GM12874 (cell line): Measurements from ENCODE around the gene FGD3.

Experiments
- TF ChIP-seq, protein P1 (sequence below): IDR thresholded peaks from 2 replicates; pipeline ENCODE4 v1.5.1; 2011; ENCODE audit warnings: low read depth, mild to moderate bottlenecking, control low read depth, low read length, moderate library complexity; ENCODE audit not compliant: insufficient read depth

The FGD3 gene

DNA sequence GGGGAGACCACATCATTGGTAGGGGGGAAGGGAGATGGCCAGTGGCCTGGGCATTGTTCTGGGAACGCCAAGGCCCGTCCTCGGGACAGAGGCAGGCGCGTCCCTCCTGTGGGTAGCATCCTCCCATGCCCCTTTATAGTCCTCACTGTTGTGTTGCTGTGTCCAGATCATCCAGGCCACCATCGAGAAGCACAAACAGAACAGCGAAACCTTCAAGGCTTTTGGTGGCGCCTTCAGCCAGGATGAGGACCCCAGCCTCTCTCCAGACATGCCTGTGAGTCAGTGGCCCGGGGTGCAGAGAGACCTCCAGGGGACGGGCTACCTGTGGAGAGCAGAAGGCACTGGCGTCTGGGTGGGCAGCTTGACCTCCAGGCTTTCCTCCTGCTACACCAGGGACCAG lies 72.8 kb downstream of the FGD3 start:
- TF ChIP-seq, protein P1, sequence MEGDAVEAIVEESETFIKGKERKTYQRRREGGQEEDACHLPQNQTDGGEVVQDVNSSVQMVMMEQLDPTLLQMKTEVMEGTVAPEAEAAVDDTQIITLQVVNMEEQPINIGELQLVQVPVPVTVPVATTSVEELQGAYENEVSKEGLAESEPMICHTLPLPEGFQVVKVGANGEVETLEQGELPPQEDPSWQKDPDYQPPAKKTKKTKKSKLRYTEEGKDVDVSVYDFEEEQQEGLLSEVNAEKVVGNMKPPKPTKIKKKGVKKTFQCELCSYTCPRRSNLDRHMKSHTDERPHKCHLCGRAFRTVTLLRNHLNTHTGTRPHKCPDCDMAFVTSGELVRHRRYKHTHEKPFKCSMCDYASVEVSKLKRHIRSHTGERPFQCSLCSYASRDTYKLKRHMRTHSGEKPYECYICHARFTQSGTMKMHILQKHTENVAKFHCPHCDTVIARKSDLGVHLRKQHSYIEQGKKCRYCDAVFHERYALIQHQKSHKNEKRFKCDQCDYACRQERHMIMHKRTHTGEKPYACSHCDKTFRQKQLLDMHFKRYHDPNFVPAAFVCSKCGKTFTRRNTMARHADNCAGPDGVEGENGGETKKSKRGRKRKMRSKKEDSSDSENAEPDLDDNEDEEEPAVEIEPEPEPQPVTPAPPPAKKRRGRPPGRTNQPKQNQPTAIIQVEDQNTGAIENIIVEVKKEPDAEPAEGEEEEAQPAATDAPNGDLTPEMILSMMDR = no peak

DNA sequence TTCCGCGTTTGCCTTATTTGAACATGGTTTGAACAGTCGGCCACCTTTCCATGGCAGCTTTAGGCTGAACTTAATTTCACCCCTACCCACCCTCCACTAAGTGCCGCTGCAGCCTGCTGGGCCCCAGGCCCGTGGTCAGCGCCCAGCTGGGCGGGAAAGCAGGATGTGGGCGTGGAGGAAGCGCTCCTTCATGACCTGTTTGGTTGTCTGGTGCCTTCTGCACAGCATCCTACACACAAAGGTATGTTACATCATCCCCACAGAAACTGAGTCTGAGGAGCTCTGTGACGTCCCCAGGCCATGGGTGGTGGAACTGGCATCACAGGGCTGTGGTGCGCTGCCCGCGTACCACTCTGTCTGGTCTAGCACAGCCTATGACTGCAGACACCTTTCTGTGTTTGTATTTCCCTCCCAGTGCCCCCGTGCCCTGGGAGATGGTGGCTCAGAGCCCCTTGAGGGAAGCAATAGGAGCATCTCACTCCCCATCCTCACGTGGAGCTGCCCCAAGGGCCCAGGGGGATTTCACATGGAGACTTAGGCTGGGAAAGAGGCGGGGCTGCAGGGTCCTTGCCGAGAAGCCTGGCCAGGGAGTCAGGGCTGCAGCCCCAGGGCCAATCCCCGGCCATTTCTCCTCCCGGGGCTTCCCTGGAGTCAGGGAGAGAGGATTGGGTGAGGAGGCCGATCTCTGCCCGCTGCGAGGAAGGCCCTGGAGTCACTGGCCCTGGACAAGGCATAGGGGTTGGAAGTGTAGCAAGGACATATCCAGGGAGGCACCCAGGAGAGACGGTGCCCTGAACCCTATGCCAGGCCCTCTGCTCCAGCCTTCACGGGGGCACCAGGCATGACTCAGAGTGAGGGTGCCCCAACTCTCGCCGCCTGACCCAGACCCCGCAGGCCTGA lies 73.7 kb downstream of the FGD3 start:
- TF ChIP-seq, protein P1 = no peak

DNA sequence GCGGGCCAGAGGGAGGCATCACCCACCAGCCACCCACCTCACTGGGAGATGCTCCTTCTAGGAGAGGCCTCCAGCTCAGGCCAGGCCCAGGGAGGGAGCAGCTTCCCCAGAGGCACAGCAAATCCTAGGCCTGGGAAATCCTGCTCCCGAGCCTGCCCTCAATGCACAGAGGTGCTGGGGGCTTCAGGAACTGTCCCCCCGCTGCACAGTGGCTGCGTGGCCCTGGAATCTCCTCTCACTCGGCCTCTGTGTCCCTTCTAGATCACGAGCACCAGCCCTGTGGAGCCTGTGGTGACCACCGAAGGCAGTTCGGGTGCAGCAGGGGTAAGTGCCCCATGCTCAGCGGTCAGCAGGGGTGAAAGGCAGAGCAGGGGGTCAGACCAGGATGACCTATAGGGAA lies 74.7 kb downstream of the FGD3 start:
- TF ChIP-seq, protein P1 = no peak

DNA sequence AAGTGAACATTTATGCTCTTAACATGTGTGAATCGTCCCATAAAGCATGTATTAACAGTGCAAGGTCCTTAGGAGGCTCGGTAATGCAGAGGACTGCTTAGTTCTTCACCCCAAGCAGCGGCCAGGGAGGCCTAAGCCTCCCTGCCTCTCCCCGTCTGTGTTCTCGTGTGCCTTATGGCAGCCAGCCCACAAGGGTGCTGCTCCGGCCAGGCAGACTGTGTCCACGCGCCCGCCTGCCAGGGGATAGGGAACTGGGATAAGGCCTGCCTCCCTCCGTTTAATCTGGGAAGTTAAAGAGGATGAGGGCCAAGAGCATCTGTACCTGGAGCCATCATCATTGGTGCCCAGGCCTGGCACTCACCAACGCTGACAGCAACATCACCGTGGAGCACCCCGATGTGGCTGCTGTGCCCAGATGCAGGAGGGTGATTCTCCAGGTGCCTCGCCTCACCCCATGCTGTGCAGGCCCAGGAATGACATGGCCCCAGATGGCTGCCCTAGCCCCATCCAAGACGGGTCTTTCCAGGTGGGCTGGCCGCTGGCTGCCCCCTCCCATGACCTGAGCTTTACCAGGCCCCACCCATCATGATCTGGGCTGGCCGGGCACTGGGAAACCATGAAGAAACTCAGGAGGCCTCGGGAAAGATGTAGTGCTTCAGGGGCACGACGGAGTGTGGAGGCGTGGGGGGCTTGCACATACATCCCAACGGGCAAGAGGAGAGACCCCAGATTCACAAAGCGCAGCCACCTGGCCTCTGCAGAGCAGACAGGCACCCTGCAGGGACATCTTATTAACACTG lies 75.6 kb downstream of the FGD3 start:
- TF ChIP-seq, protein P1 = no peak

DNA sequence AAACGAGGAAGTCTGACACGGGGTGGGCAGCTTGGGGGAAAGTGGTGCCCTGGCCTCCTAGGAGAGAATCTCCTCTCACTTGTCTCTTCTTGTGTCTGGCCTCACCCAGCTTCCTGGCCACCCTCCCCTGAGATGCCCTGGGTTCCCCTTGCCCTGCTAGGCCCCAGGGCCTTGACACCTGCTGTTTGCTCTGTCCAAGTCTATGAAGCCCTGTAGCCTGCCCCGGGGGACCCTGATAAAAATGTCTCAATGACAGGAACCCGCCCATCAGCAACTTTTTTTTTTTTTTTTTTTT lies 76.1 kb downstream of the FGD3 start:
- TF ChIP-seq, protein P1 = no peak

DNA sequence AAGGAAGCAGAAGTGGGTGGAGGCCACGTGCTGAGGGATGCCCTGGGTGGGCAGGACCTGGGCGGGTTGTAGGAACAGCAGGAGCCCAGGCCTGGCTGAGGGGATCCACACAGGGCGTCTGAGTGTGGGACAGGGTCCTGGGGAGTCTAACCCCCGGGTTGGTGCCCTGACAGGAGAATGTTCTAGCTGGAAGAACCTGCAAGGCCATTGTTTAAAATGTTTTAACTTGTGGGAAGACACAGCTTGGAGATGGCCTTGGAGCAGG lies 77.3 kb downstream of the FGD3 start:
- TF ChIP-seq, protein P1 = no peak

DNA sequence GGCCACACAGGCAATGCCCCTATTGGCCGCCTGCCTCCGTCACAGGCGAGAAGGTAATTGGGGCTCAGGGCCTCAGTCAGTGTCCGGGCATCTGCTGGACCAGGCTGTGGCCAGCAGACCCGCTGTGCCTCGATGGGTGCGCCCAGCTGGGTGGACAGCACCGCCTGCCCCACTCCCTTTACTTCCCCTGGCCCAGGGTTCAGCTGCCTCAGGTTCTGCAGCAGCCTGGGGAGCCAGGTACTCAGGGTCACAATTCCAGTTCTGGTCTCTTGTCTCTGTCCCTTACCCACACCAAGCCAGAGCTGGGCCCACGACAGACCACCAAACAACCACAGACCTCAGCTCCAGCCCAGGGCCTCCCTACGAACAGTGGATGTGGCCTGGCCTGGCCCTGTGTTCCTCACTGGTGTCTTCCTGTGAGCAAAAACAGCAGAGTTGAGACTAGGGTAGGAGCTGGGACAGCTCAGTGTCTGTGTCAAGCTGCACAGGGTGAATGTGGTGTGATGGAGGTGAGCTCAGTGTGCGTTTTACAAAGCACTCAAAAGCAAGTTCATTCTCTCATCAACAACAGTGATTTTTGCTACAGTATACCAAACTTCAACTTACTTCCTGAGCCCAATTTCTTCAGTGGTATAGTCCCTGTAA lies 77.8 kb downstream of the FGD3 start:
- TF ChIP-seq, protein P1 = no peak
